Measurements from ENCODE around the gene ACKR2.

ACKR2 gene

GRCh38 chr3:42809202-42809601 is at the start of gene ACKR2:
ACKR2 (plus strand) TSS chr3:42809445; CDS start chr3:42864503, 55,058 bp downstream.
- no peak for DNase-seq (ENCODE audit: low read depth)

- DNase-seq (ENCODE audit: low read depth): no peak
Measured at GRCh38 chr3:42762046-42762724, 47.1 kb upstream of the ACKR2 start.

- DNase-seq (ENCODE audit: low read depth): no peak
Measured at GRCh38 chr3:42763021-42763420, 46.2 kb upstream of the ACKR2 start.

GRCh38 chr3:42764115-42764514 is 45.1 kb upstream of the ACKR2 start:
- no peak for DNase-seq (ENCODE audit: low read depth)

- DNase-seq (ENCODE audit: low read depth): no peak
Measured at GRCh38 chr3:42764561-42765295, 44.5 kb upstream of the ACKR2 start.

- no peak for DNase-seq (ENCODE audit: low read depth)
Measured at GRCh38 chr3:42769477-42770131, 39.6 kb upstream of the ACKR2 start.

GRCh38 chr3:42771271-42771670 is 38.0 kb upstream of the ACKR2 start:
- DNase-seq (ENCODE audit: low read depth): no peak

GRCh38 chr3:42772670-42773408 is 36.4 kb upstream of the ACKR2 start, which contains the start of gene CCDC13:
CCDC13 (minus strand) TSS chr3:42773253; CDS start chr3:42758345, 14,908 bp downstream.
- DNase-seq (ENCODE audit: low read depth): peak; percentile 35

- DNase-seq (ENCODE audit: low read depth): no peak
Measured at GRCh38 chr3:42773409-42773751, 35.9 kb upstream of the ACKR2 start.

GRCh38 chr3:42778644-42779043 is 30.6 kb upstream of the ACKR2 start:
- DNase-seq (ENCODE audit: low read depth): peak; percentile 46

- DNase-seq (ENCODE audit: low read depth): no peak
Measured at GRCh38 chr3:42780398-42780797, 28.8 kb upstream of the ACKR2 start.

- peak; percentile 55 for DNase-seq (ENCODE audit: low read depth)
Measured at GRCh38 chr3:42780892-42781700, 28.1 kb upstream of the ACKR2 start.

- no peak for DNase-seq (ENCODE audit: low read depth)
Measured at GRCh38 chr3:42786212-42786611, 23.0 kb upstream of the ACKR2 start.

GRCh38 chr3:42786631-42787030 is 22.6 kb upstream of the ACKR2 start:
- no peak for DNase-seq (ENCODE audit: low read depth)

GRCh38 chr3:42790714-42791229 is 18.5 kb upstream of the ACKR2 start:
- DNase-seq (ENCODE audit: low read depth): no peak

GRCh38 chr3:42795621-42796181 is 13.5 kb upstream of the ACKR2 start:
- no peak for DNase-seq (ENCODE audit: low read depth)

- no peak for DNase-seq (ENCODE audit: low read depth)
Measured at GRCh38 chr3:42796332-42796885, 12.8 kb upstream of the ACKR2 start.

- DNase-seq (ENCODE audit: low read depth): no peak
Measured at GRCh38 chr3:42799376-42799775, 9.9 kb upstream of the ACKR2 start.

- DNase-seq (ENCODE audit: low read depth): no peak
Measured at GRCh38 chr3:42800251-42800650, 9.0 kb upstream of the ACKR2 start.

- no peak for DNase-seq (ENCODE audit: low read depth)
Measured at GRCh38 chr3:42801048-42801620, 8.1 kb upstream of the ACKR2 start.

All from non-pigmented ciliary epithelial cell (primary cell).